Measurements from ENCODE around the gene KRT16.

The KRT16 gene

DNA sequence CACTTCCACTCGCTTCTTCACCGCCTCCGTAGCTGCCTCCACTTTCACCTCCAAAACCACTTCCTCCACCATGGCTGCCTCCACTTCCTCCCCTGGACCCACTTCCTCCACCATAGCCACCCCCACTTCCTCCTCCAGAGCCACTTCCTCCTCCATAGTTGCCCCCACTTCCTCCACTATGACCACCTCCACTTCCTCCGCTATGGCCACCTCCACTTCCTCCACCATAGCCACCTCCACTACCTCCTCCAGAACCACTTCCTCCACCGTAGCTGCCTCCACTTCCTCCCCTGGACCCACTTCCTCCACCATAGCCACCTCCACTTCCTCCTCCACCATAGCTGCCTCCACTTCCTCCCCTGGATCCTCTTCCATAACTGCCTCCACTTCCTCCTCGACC is 45.2 kb downstream of the KRT16 start:
- in situ Hi-C loops (cut with HindIII; ENCODE audit: low pct_ligation_motif_present, low sequenced_read_pairs): no loop called here
- Histone ChIP-seq H3K36me3 (replicated peaks) (no peaks in the 10 kb centered on the region), H3K27me3 (replicated peaks) (peaks cover 16% of the 10 kb centered on the region), H3K27ac (no peak overlapping the region), H3K4me3 (ENCODE audit: low read depth, low read length) (no peak overlapping the region)
- no peak for DNase-seq
- TF ChIP-seq CTCF (IDR thresholded peaks at IDR 0.05; ENCODE audit: low read depth, low read length, missing control alignments): no peak

- TF ChIP-seq CTCF (IDR thresholded peaks at IDR 0.05; ENCODE audit: low read depth, low read length, missing control alignments): no peak
- no peak overlapping the region for H3K4me3 ChIP-seq (ENCODE audit: low read depth, low read length)
- DNase-seq: no peak
- in situ Hi-C loops (cut with HindIII; ENCODE audit: low pct_ligation_motif_present, low sequenced_read_pairs): no loop called here
- H3K27ac ChIP-seq: no peak overlapping the region
- peaks cover 10% of the 10 kb centered on the region for H3K27me3 ChIP-seq (replicated peaks)
- no peaks in the 10 kb centered on the region for H3K36me3 ChIP-seq (replicated peaks)
Observed at GRCh38 chr17:41565338-41565737, 47.2 kb downstream of the KRT16 start.

- Histone ChIP-seq H3K27me3 (replicated peaks) (peaks cover 7% of the 10 kb centered on the region), H3K27ac (no peak overlapping the region), H3K36me3 (replicated peaks) (no peaks in the 10 kb centered on the region), H3K4me3 (ENCODE audit: low read depth, low read length) (no peak overlapping the region)
- DNase-seq: no peak
- no peak for TF ChIP-seq CTCF (IDR thresholded peaks at IDR 0.05; ENCODE audit: low read depth, low read length, missing control alignments)
- in situ Hi-C loops (cut with HindIII; ENCODE audit: low pct_ligation_motif_present, low sequenced_read_pairs): no loop called here
Observed at GRCh38 chr17:41563607-41564170, 48.9 kb downstream of the KRT16 start.

DNA sequence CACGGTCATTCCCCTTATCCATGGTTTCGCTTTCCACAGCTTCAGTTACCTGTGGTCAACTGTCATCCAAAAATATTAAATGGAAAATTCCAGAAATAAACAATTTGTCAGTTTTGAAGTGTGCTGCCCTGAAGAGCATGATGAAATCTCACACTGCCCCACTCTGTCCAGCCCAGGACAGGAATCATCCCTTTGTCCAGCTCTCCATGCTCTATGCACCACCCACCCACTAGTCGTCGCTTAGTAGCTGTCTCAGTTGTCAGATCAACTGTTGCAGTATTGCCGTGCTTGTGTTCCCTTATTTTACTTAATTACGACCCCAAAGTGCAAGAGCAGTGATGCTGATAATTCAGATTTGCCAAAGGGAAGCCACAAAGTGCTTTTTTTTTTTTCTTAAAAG is 51.0 kb downstream of the KRT16 start:
- in situ Hi-C loops (cut with HindIII; ENCODE audit: low pct_ligation_motif_present, low sequenced_read_pairs): no loop called here
- Histone ChIP-seq H3K27ac (no peak overlapping the region), H3K36me3 (replicated peaks) (no peaks in the 10 kb centered on the region), H3K4me3 (ENCODE audit: low read depth, low read length) (no peak overlapping the region), H3K27me3 (replicated peaks) (peaks cover 7% of the 10 kb centered on the region)
- no peak for DNase-seq
- no peak for TF ChIP-seq CTCF (IDR thresholded peaks at IDR 0.05; ENCODE audit: low read depth, low read length, missing control alignments)
